A549 (cell line): ENCODE results near the gene NYNRIN. TPM values are rescaled to one million over a fixed set of nuclear protein-coding genes. Genes with fewer than 3 reads are reported as not detected.

Source experiments
- ATAC-seq, 2 experiments: fragments of 200-7000 bp in 1 of 2; fragments of >200 bp in 1 of 2; cut with Nextera tagmentation in 1 of 2; cut with Tn5 transposase in 1 of 2; 3 replicates each; pipeline versions ENCODE4 v1.8.0 to v1.9.1; 2018 to 2020; ENCODE audit warnings: mild to moderate bottlenecking in 1 of 2, moderate library complexity in 1 of 2
- CTCF ChIA-PET: fragments of 300-600 bp; sonication (Branson Sonifier 250); formaldehyde crosslinking; extraction: SDS; loops from one replicate; lab custom pipeline; 2021; ENCODE audit warnings: antibody characterized with exemption, inconsistent platforms; lab: Yijun Ruan, JAX
- POLR2A ChIA-PET: fragments of 350-600 bp; formaldehyde crosslinking; extraction: SDS; loops from one replicate; lab custom pipeline; 2021; ENCODE audit warnings: antibody characterized with exemption, inconsistent platforms; lab: Yijun Ruan, JAX
- DNase-seq, 2 experiments: peaks; one replicate each; pipeline versions ENCODE4 v3.0.0 to v3.0.0-alpha.2; 2011 to 2016; ENCODE audit warnings: low read depth in 1 of 2, low spot score in 1 of 2
- FAIRE-seq: peaks from 2 replicates; lab custom pipeline; 2011; peaks lifted over from hg19 to GRCh38; lab: Jason Lieb, UNC
- H3K27ac ChIP-seq, 2 experiments: fragments of >200 bp; sonication (Bioruptor Twin); formaldehyde crosslinking; 3 replicates each; pipeline ENCODE4 v1.5.1; 2016 to 2017
- H3K4me1 ChIP-seq: fragments of >200 bp; sonication (Bioruptor Twin); formaldehyde crosslinking; 3 replicates; pipeline ENCODE4 v1.6.1; 2016
- H3K4me2 ChIP-seq: fragments of >200 bp; sonication (Bioruptor Twin); formaldehyde crosslinking; 3 replicates; pipeline ENCODE4 v1.6.1; 2016
- H3K4me3 ChIP-seq: fragments of >200 bp; sonication (Bioruptor Twin); formaldehyde crosslinking; 3 replicates; pipeline ENCODE4 v1.5.1; 2016
- H3K9me3 ChIP-seq: fragments of >200 bp; sonication (Bioruptor Twin); formaldehyde crosslinking; 3 replicates; pipeline ENCODE4 v1.6.1; 2016
- BCL3 ChIP-seq: fragments of >200 bp; sonication (Bioruptor Twin); formaldehyde crosslinking; IDR thresholded peaks from 3 replicates; pipeline ENCODE4 v1.6.1; 2016
- BHLHE40 ChIP-seq: IDR thresholded peaks from 2 replicates; pipeline ENCODE4 v1.6.1; 2012; ENCODE audit warnings: low read depth, low read length, inconsistent platforms
- CBX8 ChIP-seq: fragments of 200-600 bp; sonication (generic); IDR thresholded peaks from 2 replicates; pipeline ENCODE4 v1.6.1; 2016
- CEBPB ChIP-seq, 2 experiments: fragments of >200 bp in 1 of 2; sonication (Bioruptor Twin) in 1 of 2; formaldehyde crosslinking in 1 of 2; IDR thresholded peaks; 2 replicates each; pipeline ENCODE4 v1.6.1; 2012 to 2016
- CHD2 ChIP-seq: fragments of 150-350 bp; IDR thresholded peaks from 2 replicates; pipeline ENCODE4 v1.6.1; 2014; ENCODE audit warnings: low read length; ENCODE audit not compliant: partially characterized antibody
- CTCF ChIP-seq: fragments of >200 bp; sonication (Bioruptor Twin); formaldehyde crosslinking; IDR thresholded peaks from 3 replicates; pipeline ENCODE4 v1.5.1; 2016
- EHF ChIP-seq: fragments of 250-450 bp; sonication (Bioruptor Pico); IDR thresholded peaks from 2 replicates; pipeline ENCODE4 v1.5.0; 2020; ENCODE audit warnings: mild to moderate bottlenecking
- EHMT2 ChIP-seq: fragments of 200-600 bp; sonication (generic); IDR thresholded peaks from 2 replicates; pipeline ENCODE4 v1.6.1; 2016; ENCODE audit warnings: antibody characterized with exemption, low read depth, mild to moderate bottlenecking, moderate library complexity
- FOSB ChIP-seq: fragments of 250-450 bp; sonication (Bioruptor Pico); IDR thresholded peaks from 2 replicates; pipeline ENCODE4 v1.5.0; 2020; ENCODE audit warnings: mild to moderate bottlenecking, moderate library complexity
- FOSL2 ChIP-seq, 2 experiments: fragments of 450-650 bp in 1 of 2; fragments of >200 bp in 1 of 2; sonication (Bioruptor Twin) in 1 of 2; formaldehyde crosslinking; IDR thresholded peaks; 2 replicates each; pipeline versions ENCODE4 v1.5.0 to v1.6.1; 2016 to 2020; ENCODE audit warnings: mild to moderate bottlenecking in 1 of 2, moderate library complexity in 1 of 2
- HES2 ChIP-seq: fragments of >200 bp; sonication (Bioruptor Twin); formaldehyde crosslinking; IDR thresholded peaks from 2 replicates; pipeline ENCODE4 v1.6.1; 2016
- HOXB13 ChIP-seq: fragments of 250-450 bp; sonication (Bioruptor Pico); IDR thresholded peaks from 2 replicates; pipeline ENCODE4 v1.5.0; 2020; ENCODE audit warnings: low read depth, mild to moderate bottlenecking, moderate library complexity
- JUN ChIP-seq, 2 experiments: fragments of >200 bp; sonication (Bioruptor Twin); formaldehyde crosslinking; IDR thresholded peaks; 2 replicates in 1 of 2; 3 replicates in 1 of 2; pipeline ENCODE4 v1.6.1; 2016 to 2017
- MYC ChIP-seq: IDR thresholded peaks from 2 replicates; pipeline ENCODE4 v1.6.1; 2012; ENCODE audit warnings: mild to moderate bottlenecking, inconsistent platforms, low read length, improper control_type of control experiment, borderline replicate concordance
- PHF8 ChIP-seq: fragments of 200-600 bp; sonication (generic); IDR thresholded peaks from 2 replicates; pipeline ENCODE4 v1.6.1; 2016; ENCODE audit warnings: low read depth, mild to moderate bottlenecking, antibody characterized with exemption, moderate library complexity, borderline replicate concordance
- POLR2AphosphoS2 ChIP-seq: conservative IDR thresholded peaks from 2 replicates; pipeline ENCODE4 v1.6.1; 2012; ENCODE audit warnings: low read length, improper control_type of control experiment, inconsistent platforms
- ZC3H11A ChIP-seq: fragments of 450-650 bp; IDR thresholded peaks from 2 replicates; pipeline ENCODE4 v1.6.1; 2014; ENCODE audit warnings: antibody characterized with exemption, mild to moderate bottlenecking
- ZNF302 ChIP-seq: fragments of 250-450 bp; sonication (Bioruptor Pico); IDR thresholded peaks from 2 replicates; pipeline ENCODE4 v1.9.0; 2021; ENCODE audit warnings: inconsistent platforms, mild to moderate bottlenecking, moderate library complexity
- ZSCAN20 ChIP-seq: fragments of 250-450 bp; sonication (Bioruptor Pico); IDR thresholded peaks from 2 replicates; pipeline ENCODE4 v1.8.0; 2022; ENCODE audit warnings: mild to moderate bottlenecking, moderate library complexity
- WGBS: methylation state at CpG from one replicate; pipeline ENCODE4 v1.1.6; 2017; ENCODE audit errors: missing lambda C conversion rate; 5-methylcytosine and 5-hydroxymethylcytosine counted together
- polyA plus RNA-seq, 4 experiments: library from polyadenylated mRNA; depleted of rRNA in 3 of 4; stranded (reverse); fragments of >200 nt; fragmentation: RNase III in 1 of 4; extraction: RNeasy Plus Mini Kit Qiagen cat#74134 plus additional on column Dnase treatment in 1 of 4; gene quantifications; 2 replicates in 3 of 4; 3 replicates in 1 of 4; pipeline ENCODE4 v1.2.3, GENCODE V29; 2011 to 2017
- TF ChIP-seq, protein P1 (sequence below): fragments of 250-450 bp; sonication (Bioruptor Pico); IDR thresholded peaks from 2 replicates; pipeline ENCODE4 v1.5.0; 2020; ENCODE audit warnings: low read depth, mild to moderate bottlenecking, moderate library complexity
- TF ChIP-seq, protein P2 (sequence below): fragments of 250-450 bp; sonication (Bioruptor Pico); IDR thresholded peaks from 2 replicates; pipeline ENCODE4 v1.5.0; 2021; ENCODE audit warnings: mild to moderate bottlenecking, moderate library complexity, borderline replicate concordance
- TF ChIP-seq, protein P3 (sequence below): fragments of 150-350 bp; IDR thresholded peaks from 2 replicates; pipeline ENCODE4 v1.6.1; 2014; ENCODE audit warnings: low read depth, mild to moderate bottlenecking, low read length

NYNRIN gene
- polyA plus RNA-seq, 2 of the 4 experiments (the other 2 are of a cell fraction) = 0.19 to 0.44 TPM

DNA sequence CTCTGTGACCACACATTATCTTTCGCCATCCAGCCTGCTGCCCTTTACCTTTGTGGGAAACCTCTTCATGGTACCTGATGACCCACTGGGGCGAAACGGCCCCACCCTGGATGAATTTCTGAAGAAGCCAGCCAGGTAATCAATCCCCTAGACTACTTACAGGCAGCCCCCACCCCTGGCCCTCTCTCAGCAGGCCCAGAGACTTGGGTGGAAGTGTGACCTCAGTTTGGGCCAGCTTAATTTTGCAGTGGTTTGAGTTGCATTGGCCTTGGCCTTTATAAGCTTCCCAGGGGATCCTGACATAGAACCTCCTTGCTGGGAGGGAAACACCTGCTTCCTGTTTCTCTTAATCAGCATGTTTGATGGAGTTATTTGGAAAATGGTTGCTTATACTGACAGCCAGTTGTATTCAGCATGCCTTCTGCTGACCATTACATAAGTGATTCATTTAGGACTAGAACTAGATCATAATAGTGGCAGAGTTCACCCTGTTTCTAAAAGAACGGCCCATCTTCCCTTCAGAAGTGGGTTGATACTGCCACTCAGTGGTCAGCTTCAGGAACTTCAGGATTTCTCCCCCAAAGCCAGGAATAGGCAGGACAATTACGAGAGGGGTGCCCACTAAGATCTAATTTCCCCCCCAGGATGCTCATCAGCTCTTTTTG, 37.7 kb downstream of the NYNRIN start (continued):
- TF ChIP-seq FOSB (CRISPR knock-in tag) (no peak), CHD2 (no peak), CTCF (peak; percentile 83), JUN (IDR thresholded peaks at IDR 0.05) (no peak), PHF8 (no peak), CBX8 (no peak)
- TF ChIP-seq, all 56 proteins: peak for 4

DNA sequence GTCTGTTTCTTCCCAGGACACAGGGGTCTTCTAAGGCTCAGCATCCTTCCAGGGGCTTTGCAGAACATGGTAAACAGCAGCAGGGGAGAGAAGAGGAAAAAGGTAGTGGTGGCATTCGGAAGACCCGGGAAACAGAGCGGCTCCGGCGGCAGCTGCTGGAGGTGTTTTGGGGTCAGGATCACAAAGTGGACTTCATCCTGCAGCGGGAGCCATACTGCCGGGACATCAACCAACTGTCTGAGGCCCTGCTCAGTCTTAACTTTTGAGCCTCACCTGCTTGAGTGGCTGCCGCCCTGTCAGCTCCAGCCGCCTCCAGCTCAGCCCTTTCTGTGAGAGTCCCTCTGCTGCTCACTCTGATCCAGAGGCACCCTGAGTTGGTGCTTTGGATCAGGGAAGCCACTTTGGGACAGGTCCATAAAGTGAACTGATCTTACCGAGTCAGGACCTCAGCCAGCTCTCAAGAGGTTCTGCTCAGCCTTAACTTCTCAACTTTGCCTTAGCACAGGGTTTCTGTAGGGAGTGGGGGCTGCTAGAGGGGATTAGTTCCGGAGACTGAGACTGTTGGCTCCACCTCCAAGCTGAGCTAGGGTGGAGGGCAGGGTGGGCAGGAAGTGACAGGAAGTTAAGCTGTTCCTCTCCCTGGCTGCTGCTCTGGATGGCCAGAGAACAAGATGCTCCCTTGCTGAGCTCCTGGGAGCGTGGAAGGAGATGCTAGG, 38.4 kb downstream of the NYNRIN start:
- CTCF ChIA-PET = interaction anchor here (0.7 to 18.0 kb wide), 24 partner anchors 8 to 196 kb away, joined by 3 to 1142 read pairs (median 6); partner anchors contain the start of genes ADCY4, CIDEB, DHRS1 and LTB4R
- DNase-seq (no peak), ATAC-seq (no peak), FAIRE-seq (no peak)
- H3K9me3 ChIP-seq = no peaks in the 10 kb centered on the region
- 74% methylated on average over 12 of the region's 12 CpGs for WGBS
- H3K4me1 ChIP-seq = peaks cover 6% of the 10 kb centered on the region
- POLR2A ChIA-PET = interaction anchor here (0.6 to 3.1 kb wide), 6 partner anchors 104 to 194 kb away, joined by 3 to 19 read pairs (median 3); partner anchors contain the start of genes RABGGTA and TINF2
- TF ChIP-seq CEBPB (IDR thresholded peaks at IDR 0.05) = no peak
- TF ChIP-seq EHMT2 = no peak
- TF ChIP-seq, protein P1, sequence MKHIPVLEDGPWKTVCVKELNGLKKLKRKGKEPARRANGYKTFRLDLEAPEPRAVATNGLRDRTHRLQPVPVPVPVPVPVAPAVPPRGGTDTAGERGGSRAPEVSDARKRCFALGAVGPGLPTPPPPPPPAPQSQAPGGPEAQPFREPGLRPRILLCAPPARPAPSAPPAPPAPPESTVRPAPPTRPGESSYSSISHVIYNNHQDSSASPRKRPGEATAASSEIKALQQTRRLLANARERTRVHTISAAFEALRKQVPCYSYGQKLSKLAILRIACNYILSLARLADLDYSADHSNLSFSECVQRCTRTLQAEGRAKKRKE (CRISPR knock-in tag) = no peak
- TF ChIP-seq ZSCAN20 (CRISPR knock-in tag) = no peak
- TF ChIP-seq HOXB13 (CRISPR knock-in tag) = no peak
- TF ChIP-seq, protein P2, sequence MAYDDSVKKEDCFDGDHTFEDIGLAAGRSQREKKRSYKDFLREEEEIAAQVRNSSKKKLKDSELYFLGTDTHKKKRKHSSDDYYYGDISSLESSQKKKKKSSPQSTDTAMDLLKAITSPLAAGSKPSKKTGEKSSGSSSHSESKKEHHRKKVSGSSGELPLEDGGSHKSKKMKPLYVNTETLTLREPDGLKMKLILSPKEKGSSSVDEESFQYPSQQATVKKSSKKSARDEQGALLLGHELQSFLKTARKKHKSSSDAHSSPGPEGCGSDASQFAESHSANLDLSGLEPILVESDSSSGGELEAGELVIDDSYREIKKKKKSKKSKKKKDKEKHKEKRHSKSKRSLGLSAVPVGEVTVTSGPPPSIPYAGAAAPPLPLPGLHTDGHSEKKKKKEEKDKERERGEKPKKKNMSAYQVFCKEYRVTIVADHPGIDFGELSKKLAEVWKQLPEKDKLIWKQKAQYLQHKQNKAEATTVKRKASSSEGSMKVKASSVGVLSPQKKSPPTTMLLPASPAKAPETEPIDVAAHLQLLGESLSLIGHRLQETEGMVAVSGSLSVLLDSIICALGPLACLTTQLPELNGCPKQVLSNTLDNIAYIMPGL = no peak
- TF ChIP-seq CBX8 = no peak
- TF ChIP-seq ZNF302 (CRISPR knock-in tag) = no peak
- no peak for TF ChIP-seq EHF (CRISPR knock-in tag)
- TF ChIP-seq ZC3H11A = no peak
- no peak for TF ChIP-seq BCL3
- no peak for TF ChIP-seq POLR2AphosphoS2
- TF ChIP-seq HES2 = no peak
- TF ChIP-seq, protein P3, sequence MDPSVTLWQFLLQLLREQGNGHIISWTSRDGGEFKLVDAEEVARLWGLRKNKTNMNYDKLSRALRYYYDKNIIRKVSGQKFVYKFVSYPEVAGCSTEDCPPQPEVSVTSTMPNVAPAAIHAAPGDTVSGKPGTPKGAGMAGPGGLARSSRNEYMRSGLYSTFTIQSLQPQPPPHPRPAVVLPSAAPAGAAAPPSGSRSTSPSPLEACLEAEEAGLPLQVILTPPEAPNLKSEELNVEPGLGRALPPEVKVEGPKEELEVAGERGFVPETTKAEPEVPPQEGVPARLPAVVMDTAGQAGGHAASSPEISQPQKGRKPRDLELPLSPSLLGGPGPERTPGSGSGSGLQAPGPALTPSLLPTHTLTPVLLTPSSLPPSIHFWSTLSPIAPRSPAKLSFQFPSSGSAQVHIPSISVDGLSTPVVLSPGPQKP = no peak
- TF ChIP-seq FOSL2 (IDR thresholded peaks at IDR 0.05) = no peak
- TF ChIP-seq FOSL2 (CRISPR knock-in tag; IDR thresholded peaks at IDR 0.05) = no peak
- no peak for TF ChIP-seq BHLHE40
- TF ChIP-seq MYC = no peak
- TF ChIP-seq, all 56 proteins: peak for 0
- Histone ChIP-seq H3K4me2 (no peak overlapping the region), H3K4me3 (no peak overlapping the region), H3K27ac (no peak overlapping the region)
